ENCODE data around the gene MTURN.

GRCh38 chr7:30117896-30118295, 16.9 kb upstream of the MTURN start:
- TF ChIP-seq, protein P1, sequence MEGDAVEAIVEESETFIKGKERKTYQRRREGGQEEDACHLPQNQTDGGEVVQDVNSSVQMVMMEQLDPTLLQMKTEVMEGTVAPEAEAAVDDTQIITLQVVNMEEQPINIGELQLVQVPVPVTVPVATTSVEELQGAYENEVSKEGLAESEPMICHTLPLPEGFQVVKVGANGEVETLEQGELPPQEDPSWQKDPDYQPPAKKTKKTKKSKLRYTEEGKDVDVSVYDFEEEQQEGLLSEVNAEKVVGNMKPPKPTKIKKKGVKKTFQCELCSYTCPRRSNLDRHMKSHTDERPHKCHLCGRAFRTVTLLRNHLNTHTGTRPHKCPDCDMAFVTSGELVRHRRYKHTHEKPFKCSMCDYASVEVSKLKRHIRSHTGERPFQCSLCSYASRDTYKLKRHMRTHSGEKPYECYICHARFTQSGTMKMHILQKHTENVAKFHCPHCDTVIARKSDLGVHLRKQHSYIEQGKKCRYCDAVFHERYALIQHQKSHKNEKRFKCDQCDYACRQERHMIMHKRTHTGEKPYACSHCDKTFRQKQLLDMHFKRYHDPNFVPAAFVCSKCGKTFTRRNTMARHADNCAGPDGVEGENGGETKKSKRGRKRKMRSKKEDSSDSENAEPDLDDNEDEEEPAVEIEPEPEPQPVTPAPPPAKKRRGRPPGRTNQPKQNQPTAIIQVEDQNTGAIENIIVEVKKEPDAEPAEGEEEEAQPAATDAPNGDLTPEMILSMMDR (IDR thresholded peaks at IDR 0.05; ENCODE audit: low read length), result no peak
- TF ChIP-seq EZH2 (optimal IDR thresholded peaks at IDR 0.05; ENCODE audit: low read depth, low read length), result no peak
- TF ChIP-seq EZH2phosphoT487 (IDR thresholded peaks at IDR 0.05; ENCODE audit: low read length), result no peak

Data from MM.1S (cell line).